ENCODE data around the gene ETNK2. TPM values are rescaled to one million over a fixed set of nuclear protein-coding genes. Genes with fewer than 3 reads are reported as not detected.

Gene ETNK2
- total RNA-seq, 1 experiment from 2014 or later, result not detected

- Histone ChIP-seq H3K9me2 (replicated peaks; ENCODE audit: insufficient read depth, low read length) (no peaks in the 10 kb centered on the region), H3K79me2 (ENCODE audit: low read length) (no peaks in the 10 kb centered on the region), H3K36me3 (ENCODE audit: insufficient read depth, low read length) (no peaks in the 10 kb centered on the region), H3K4me1 (ENCODE audit: low read length) (no peaks in the 10 kb centered on the region), H3K4me3 (ENCODE audit: low read length) (no peak overlapping the region), H3K9me3 (ENCODE audit: low read length) (no peaks in the 10 kb centered on the region), H2AFZ (ENCODE audit: low read length) (no peak overlapping the region), H3K27ac (ENCODE audit: low read length) (no peak overlapping the region), H3K9ac (ENCODE audit: low read length) (no peak overlapping the region), H3K4me2 (ENCODE audit: low read depth, low read length, poor library complexity, severe bottlenecking) (no peak overlapping the region), H3K27me3 (ENCODE audit: low read length) (no peaks in the 10 kb centered on the region), H4K20me1 (ENCODE audit: insufficient read depth, low read depth, low read length) (no peaks in the 10 kb centered on the region)
- DNase-seq, result no peak
These were observed 28.3 kb upstream of the ETNK2 start for GRCh38 chr1:204180133-204180532.

DNA sequence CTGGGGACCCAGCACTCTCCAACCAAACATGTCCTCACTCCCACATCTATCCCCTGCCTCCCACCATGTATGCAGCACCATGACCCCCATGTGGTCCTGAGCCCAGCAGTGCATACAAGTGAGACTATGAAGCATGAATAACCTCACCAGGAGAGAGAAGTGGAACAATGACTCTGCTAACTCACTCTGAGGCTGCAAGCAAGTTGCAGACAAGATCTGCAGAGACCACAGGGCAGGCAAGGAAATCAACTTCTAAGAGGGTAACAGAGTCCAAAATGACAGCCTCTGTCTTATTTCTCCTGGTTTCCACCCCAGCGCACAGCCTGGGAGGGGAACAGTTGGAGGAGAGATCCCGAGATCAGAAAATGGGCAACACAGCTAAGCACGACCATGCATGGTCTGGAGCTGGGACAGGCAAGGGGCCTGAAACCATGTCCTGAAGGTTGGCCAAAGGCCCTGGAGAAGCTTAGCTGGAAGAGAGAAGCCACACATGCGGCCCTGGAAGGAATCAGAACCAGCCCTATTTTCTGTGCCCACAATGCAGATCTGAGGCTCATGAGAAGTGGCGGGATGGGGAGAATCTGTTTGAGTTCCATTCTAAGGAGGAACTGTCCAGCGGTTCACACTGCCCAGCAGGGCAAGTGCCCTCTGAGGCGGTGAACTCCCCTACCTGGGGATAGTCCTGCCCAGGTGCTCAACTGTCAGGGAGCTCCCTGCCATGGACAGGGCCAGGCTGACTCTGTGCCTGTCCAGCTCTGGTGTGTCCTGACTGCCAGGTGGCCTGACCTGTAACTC is 26.8 kb upstream of the ETNK2 start:
- no peak overlapping the region for H3K4me2 ChIP-seq (ENCODE audit: low read depth, low read length, poor library complexity, severe bottlenecking)
- no peak overlapping the region for H3K9ac ChIP-seq (ENCODE audit: low read length)
- H4K20me1 ChIP-seq (ENCODE audit: insufficient read depth, low read depth, low read length), result no peaks in the 10 kb centered on the region
- no peak overlapping the region for H3K27ac ChIP-seq (ENCODE audit: low read length)
- DNase-seq, result no peak
- no peaks in the 10 kb centered on the region for H3K4me1 ChIP-seq (ENCODE audit: low read length)
- H3K9me2 ChIP-seq (replicated peaks; ENCODE audit: insufficient read depth, low read length), result no peaks in the 10 kb centered on the region
- no peaks in the 10 kb centered on the region for H3K9me3 ChIP-seq (ENCODE audit: low read length)
- no peaks in the 10 kb centered on the region for H3K36me3 ChIP-seq (ENCODE audit: insufficient read depth, low read length)
- no peak overlapping the region for H2AFZ ChIP-seq (ENCODE audit: low read length)
- H3K4me3 ChIP-seq (ENCODE audit: low read length), result no peak overlapping the region
- no peaks in the 10 kb centered on the region for H3K79me2 ChIP-seq (ENCODE audit: low read length)
- H3K27me3 ChIP-seq (ENCODE audit: low read length), result no peaks in the 10 kb centered on the region

DNA sequence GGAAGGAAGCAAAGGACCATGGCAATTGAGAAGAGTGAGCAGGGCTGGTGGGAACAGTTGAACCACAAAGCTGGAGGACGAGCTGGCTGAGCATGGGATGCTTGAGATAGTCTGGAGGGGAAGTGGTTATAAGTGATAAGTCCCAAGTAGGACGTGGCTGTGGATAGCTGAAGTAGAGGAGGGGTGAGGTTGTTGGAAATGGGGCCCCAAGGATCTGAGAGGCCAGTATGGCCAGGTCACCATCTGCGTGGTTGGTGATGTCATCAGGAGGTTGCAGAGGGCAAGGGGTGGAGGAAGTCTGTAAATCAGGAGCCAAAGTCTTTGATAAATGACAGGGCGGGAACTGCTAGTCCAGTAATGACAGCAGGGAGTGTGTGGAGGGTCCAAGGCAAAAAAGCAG is 25.3 kb upstream of the ETNK2 start:
- Histone ChIP-seq H3K27me3 (ENCODE audit: low read length) (no peaks in the 10 kb centered on the region), H3K27ac (ENCODE audit: low read length) (no peak overlapping the region), H3K4me1 (ENCODE audit: low read length) (no peaks in the 10 kb centered on the region), H4K20me1 (ENCODE audit: insufficient read depth, low read depth, low read length) (no peaks in the 10 kb centered on the region), H3K36me3 (ENCODE audit: insufficient read depth, low read length) (no peaks in the 10 kb centered on the region), H2AFZ (ENCODE audit: low read length) (no peak overlapping the region), H3K9ac (ENCODE audit: low read length) (no peak overlapping the region), H3K9me3 (ENCODE audit: low read length) (no peaks in the 10 kb centered on the region), H3K79me2 (ENCODE audit: low read length) (no peaks in the 10 kb centered on the region), H3K4me2 (ENCODE audit: low read depth, low read length, poor library complexity, severe bottlenecking) (no peak overlapping the region), H3K4me3 (ENCODE audit: low read length) (no peak overlapping the region), H3K9me2 (replicated peaks; ENCODE audit: insufficient read depth, low read length) (no peaks in the 10 kb centered on the region)
- DNase-seq, result no peak

DNA sequence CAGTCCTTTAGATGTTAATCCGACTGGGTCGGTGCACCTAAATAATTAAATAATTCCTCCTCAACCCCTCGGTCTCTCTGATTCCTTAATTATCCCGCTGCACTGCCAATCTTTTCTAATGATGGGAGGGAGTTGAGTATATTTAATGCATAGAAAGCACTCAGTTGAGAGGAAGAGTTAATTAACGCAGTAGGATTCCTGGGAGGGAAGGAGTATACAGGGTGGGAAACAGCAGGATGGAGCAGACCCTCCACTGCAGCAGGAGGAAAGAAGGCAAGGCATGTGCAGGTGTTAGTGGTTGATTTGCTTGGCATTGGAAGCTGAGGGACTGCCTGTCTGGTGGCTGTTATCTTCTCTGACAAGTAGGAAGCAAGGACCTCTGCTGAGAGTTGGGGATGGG is 24.2 kb upstream of the ETNK2 start:
- Histone ChIP-seq H3K4me1 (ENCODE audit: low read length) (no peaks in the 10 kb centered on the region), H4K20me1 (ENCODE audit: insufficient read depth, low read depth, low read length) (no peaks in the 10 kb centered on the region), H3K9me3 (ENCODE audit: low read length) (no peaks in the 10 kb centered on the region), H3K9ac (ENCODE audit: low read length) (no peak overlapping the region), H3K36me3 (ENCODE audit: insufficient read depth, low read length) (no peaks in the 10 kb centered on the region), H3K27ac (ENCODE audit: low read length) (no peak overlapping the region), H3K27me3 (ENCODE audit: low read length) (no peaks in the 10 kb centered on the region), H3K4me3 (ENCODE audit: low read length) (no peak overlapping the region), H2AFZ (ENCODE audit: low read length) (no peak overlapping the region), H3K79me2 (ENCODE audit: low read length) (no peaks in the 10 kb centered on the region), H3K9me2 (replicated peaks; ENCODE audit: insufficient read depth, low read length) (no peaks in the 10 kb centered on the region), H3K4me2 (ENCODE audit: low read depth, low read length, poor library complexity, severe bottlenecking) (no peak overlapping the region)
- DNase-seq, result no peak

- Histone ChIP-seq H3K9me3 (ENCODE audit: low read length) (no peaks in the 10 kb centered on the region), H3K27ac (ENCODE audit: low read length) (no peak overlapping the region), H3K27me3 (ENCODE audit: low read length) (no peaks in the 10 kb centered on the region), H3K4me1 (ENCODE audit: low read length) (no peaks in the 10 kb centered on the region), H4K20me1 (ENCODE audit: insufficient read depth, low read depth, low read length) (no peaks in the 10 kb centered on the region), H3K4me2 (ENCODE audit: low read depth, low read length, poor library complexity, severe bottlenecking) (no peak overlapping the region), H3K36me3 (ENCODE audit: insufficient read depth, low read length) (no peaks in the 10 kb centered on the region), H3K79me2 (ENCODE audit: low read length) (no peaks in the 10 kb centered on the region), H3K9me2 (replicated peaks; ENCODE audit: insufficient read depth, low read length) (no peaks in the 10 kb centered on the region), H3K9ac (ENCODE audit: low read length) (no peak overlapping the region), H2AFZ (ENCODE audit: low read length) (no peak overlapping the region), H3K4me3 (ENCODE audit: low read length) (no peak overlapping the region)
- DNase-seq, result no peak
These were observed 23.1 kb upstream of the ETNK2 start for GRCh38 chr1:204174958-204175357.

GRCh38 chr1:204172404-204173029 is 20.7 kb upstream of the ETNK2 start:
- Histone ChIP-seq H3K79me2 (ENCODE audit: low read length) (no peaks in the 10 kb centered on the region), H3K36me3 (ENCODE audit: insufficient read depth, low read length) (no peaks in the 10 kb centered on the region), H2AFZ (ENCODE audit: low read length) (no peak overlapping the region), H3K9me2 (replicated peaks; ENCODE audit: insufficient read depth, low read length) (no peaks in the 10 kb centered on the region), H3K4me1 (ENCODE audit: low read length) (no peaks in the 10 kb centered on the region), H3K27ac (ENCODE audit: low read length) (no peak overlapping the region), H3K4me2 (ENCODE audit: low read depth, low read length, poor library complexity, severe bottlenecking) (no peak overlapping the region), H3K4me3 (ENCODE audit: low read length) (no peak overlapping the region), H3K9ac (ENCODE audit: low read length) (no peak overlapping the region), H4K20me1 (ENCODE audit: insufficient read depth, low read depth, low read length) (no peaks in the 10 kb centered on the region), H3K27me3 (ENCODE audit: low read length) (no peaks in the 10 kb centered on the region), H3K9me3 (ENCODE audit: low read length) (no peaks in the 10 kb centered on the region)
- no peak for DNase-seq

DNA sequence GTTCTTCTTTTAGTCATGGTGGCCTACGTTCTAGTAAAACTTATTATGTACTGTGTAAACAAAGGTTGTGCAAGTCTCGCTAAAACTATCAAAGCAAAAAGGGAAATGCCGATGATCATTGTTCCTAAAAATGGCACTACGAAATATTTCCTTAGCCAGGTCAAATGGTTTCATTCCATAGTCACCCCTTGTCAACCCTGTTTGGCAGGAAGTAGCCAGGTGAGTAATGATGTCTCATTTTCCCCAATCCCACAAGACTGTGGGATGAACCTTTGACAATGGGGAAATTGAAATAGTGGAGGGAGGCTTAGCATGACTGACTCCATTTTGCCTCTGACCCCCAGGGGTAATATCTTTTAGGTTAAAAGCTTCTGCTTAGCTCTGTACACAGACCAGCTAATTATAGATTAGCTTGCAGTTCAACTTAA is 19.9 kb upstream of the ETNK2 start:
- H3K4me3 ChIP-seq (ENCODE audit: low read length), result no peak overlapping the region
- no peak overlapping the region for H2AFZ ChIP-seq (ENCODE audit: low read length)
- no peaks in the 10 kb centered on the region for H3K36me3 ChIP-seq (ENCODE audit: insufficient read depth, low read length)
- H3K9me2 ChIP-seq (replicated peaks; ENCODE audit: insufficient read depth, low read length), result no peaks in the 10 kb centered on the region
- H3K79me2 ChIP-seq (ENCODE audit: low read length), result no peaks in the 10 kb centered on the region
- no peaks in the 10 kb centered on the region for H3K27me3 ChIP-seq (ENCODE audit: low read length)
- no peak for DNase-seq
- no peaks in the 10 kb centered on the region for H3K4me1 ChIP-seq (ENCODE audit: low read length)
- no peak overlapping the region for H3K4me2 ChIP-seq (ENCODE audit: low read depth, low read length, poor library complexity, severe bottlenecking)
- H4K20me1 ChIP-seq (ENCODE audit: insufficient read depth, low read depth, low read length), result no peaks in the 10 kb centered on the region
- no peak overlapping the region for H3K27ac ChIP-seq (ENCODE audit: low read length)
- H3K9me3 ChIP-seq (ENCODE audit: low read length), result no peaks in the 10 kb centered on the region
- H3K9ac ChIP-seq (ENCODE audit: low read length), result no peak overlapping the region

DNA sequence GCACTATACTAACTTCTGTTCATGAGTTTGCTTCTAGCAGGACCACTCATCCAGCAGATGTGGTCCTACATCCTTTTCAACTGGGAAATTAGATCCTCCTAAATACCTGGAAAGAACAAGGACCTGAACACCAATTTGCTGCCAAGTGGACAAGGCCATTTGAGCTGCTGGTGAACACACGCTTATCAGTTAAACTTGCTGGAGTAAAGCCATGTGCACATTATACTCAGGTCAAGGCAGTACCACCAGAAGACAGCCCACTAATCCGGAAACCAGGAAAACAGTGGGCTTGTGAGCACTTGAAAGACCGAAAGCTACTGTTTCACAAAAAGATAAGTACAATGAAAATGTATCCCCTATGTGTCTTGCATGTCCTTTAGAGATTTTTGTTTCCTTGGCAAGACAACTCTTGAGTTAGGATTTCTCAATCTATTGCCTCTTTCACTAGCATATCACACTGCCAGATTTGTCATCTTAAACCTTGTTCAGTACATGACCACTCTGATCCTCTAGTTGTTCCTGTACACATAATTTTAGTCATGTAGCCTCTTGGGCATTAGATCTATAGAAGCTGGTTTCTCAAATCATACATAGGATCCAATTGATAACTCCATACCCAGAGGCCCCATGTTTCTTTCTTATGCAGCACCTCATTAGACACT is 18.8 kb upstream of the ETNK2 start:
- no peaks in the 10 kb centered on the region for H3K36me3 ChIP-seq (ENCODE audit: insufficient read depth, low read length)
- no peak overlapping the region for H3K9ac ChIP-seq (ENCODE audit: low read length)
- no peak overlapping the region for H2AFZ ChIP-seq (ENCODE audit: low read length)
- no peaks in the 10 kb centered on the region for H3K27me3 ChIP-seq (ENCODE audit: low read length)
- H3K9me2 ChIP-seq (replicated peaks; ENCODE audit: insufficient read depth, low read length), result no peaks in the 10 kb centered on the region
- no peaks in the 10 kb centered on the region for H4K20me1 ChIP-seq (ENCODE audit: insufficient read depth, low read depth, low read length)
- no peak overlapping the region for H3K4me3 ChIP-seq (ENCODE audit: low read length)
- H3K27ac ChIP-seq (ENCODE audit: low read length), result no peak overlapping the region
- no peaks in the 10 kb centered on the region for H3K4me1 ChIP-seq (ENCODE audit: low read length)
- DNase-seq, result no peak
- no peaks in the 10 kb centered on the region for H3K9me3 ChIP-seq (ENCODE audit: low read length)
- H3K4me2 ChIP-seq (ENCODE audit: low read depth, low read length, poor library complexity, severe bottlenecking), result no peak overlapping the region
- no peaks in the 10 kb centered on the region for H3K79me2 ChIP-seq (ENCODE audit: low read length)
